ENCODE data around the gene NUMBL.

NUMBL gene

DNA sequence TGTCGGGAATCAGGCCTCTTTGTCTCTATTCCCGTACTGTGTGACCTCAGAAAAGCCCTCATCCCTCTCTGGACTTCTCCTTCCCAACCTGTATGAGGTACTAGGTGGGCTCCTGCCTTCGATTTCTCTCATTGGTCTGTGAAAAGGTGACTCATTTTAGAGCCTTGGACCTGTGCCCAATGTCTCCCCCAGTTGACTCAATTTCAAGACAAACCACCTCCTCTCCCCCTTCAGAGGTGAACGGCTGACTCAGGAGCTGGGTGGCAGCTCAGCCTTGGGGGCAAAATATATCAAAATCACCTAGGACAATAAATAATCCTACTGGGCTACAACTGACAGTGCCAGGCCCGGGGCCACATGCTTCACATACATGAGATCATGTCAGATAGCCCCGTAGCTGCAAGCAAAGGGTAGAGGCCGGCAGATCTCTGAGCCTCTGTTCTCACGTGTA is 25.6 kb upstream of the NUMBL start:
- no peak for DNase-seq

GRCh38 chr19:40714441-40715299 is 24.2 kb upstream of the NUMBL start:
- peak; percentile 91 for DNase-seq

GRCh38 chr19:40713939-40714338 is 23.5 kb upstream of the NUMBL start:
- no peak for DNase-seq

GRCh38 chr19:40709817-40710216 is 19.4 kb upstream of the NUMBL start:
- DNase-seq: no peak

- DNase-seq: no peak
These were observed 17.2 kb upstream of the NUMBL start for GRCh38 chr19:40707615-40708014.

DNA sequence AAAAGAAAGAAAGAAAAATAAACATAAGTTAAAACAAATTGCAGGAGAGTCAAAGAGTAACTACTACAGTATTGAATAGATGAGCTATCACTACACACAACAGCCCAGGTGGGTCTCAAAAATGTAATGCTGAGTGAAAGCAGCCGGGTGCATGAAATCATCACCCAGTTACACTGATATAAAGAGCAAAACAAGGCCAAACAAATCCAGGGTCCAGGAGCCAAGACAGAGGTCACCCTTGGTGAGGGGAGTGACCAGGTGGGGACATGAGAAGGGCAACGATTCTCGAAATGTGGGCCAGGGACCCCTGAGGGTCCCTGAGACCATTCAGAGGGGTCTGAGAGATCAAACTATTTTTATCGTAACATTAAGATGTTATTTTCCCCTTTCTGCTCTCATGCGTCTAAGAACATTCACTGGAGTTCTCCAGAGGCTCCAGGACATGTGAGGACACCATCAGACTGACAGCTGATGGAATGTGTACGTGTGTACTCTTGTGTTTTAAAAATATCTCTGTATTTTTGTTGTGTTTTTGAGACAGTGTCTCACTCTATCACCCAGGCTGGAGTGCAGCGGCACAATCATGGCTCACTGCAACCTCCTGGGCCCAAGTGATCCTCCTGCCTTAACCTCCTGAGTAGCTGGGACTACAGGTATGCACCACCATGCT is 15.6 kb upstream of the NUMBL start:
- no peak for DNase-seq

DNA sequence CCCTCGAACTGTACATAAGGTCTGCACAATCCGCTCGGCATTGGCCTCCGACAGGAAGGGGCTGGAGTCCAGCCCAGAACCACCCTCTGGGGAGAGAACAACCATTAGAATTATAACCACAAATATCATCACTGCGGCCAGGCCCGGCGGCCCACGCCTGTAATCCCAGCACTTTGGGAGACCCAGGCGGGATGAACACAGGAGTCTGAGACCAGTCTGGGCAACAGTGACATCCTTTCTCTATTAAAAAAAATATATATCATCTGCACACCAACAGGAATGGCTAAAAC is 14.9 kb upstream of the NUMBL start:
- no peak for DNase-seq

DNA sequence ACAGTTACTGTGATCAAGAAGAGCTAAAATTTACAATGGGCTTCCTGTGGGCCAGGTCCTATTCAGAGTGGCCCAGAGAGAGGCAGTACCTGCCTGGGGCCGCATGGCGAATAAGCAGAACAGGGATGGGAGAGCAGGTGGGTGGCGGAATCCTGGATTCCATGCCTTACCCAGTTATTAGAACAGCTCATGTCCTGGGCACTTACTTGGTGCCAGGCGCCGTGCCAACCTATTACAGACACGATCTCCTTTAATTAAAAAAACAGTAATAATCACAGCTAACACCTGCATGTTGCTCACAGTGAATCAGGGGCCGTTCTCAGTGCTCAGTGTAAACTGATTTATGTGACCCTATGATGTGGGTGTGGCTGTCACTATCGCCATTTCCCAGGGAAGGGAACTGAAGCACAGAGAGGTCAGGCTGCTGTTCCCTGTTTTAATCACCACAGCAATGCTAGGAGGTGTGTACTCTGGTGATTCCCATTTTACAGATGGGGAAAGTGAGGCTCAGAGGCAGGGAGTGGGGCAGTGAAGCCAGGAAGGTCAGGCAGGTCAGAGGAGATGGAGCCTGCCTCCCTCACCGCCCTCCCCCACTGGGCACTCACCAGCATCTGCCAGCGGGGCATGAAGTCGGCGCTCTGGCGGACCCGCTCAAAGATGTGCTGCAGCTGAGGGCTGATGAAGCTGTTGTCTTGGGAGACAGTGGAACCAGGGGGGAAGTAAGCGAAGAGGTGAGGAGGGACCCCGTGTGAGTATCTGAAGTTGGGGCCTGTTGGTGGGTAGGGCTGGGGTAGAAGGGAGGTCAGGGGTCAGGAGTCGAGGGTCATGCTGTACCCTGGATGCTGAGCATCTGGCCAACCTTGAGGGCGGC is 14.3 kb upstream of the NUMBL start:
- DNase-seq: no peak

DNA sequence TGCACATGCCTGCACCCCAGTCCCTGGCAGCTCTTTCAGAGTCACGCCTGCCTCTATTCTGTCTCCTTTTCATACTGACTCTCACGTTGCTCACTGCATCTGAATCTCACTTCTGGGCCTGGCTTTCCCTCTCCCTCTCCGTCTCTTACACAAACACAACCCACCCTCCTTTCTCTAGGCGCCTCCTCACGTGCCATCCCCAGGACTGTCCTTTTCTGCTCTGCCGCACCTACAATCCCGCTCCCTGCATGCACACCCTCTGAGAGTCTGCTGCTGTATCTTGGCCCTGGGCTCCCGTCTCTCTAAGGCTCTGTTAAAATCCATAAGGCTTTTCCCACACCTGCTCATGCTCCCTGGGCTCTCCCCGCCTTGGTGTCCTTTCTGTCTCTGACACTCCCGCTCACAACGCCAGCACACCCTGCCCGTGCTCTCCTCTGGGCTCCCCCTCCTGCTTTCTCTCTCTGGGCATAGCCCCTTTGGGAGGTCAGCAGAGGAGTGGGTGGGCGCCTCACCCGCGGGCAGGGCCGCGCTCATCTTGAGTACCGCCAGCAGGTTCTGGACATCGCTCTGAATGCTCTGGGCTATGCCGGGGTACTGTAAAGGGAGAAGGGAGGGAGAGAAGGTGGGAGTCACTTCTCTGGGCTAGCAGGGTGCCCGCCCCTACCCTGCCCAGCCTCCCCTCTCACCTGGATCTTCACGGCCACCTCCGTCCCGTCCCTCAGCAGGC is 12.7 kb upstream of the NUMBL start:
- DNase-seq: no peak

DNA sequence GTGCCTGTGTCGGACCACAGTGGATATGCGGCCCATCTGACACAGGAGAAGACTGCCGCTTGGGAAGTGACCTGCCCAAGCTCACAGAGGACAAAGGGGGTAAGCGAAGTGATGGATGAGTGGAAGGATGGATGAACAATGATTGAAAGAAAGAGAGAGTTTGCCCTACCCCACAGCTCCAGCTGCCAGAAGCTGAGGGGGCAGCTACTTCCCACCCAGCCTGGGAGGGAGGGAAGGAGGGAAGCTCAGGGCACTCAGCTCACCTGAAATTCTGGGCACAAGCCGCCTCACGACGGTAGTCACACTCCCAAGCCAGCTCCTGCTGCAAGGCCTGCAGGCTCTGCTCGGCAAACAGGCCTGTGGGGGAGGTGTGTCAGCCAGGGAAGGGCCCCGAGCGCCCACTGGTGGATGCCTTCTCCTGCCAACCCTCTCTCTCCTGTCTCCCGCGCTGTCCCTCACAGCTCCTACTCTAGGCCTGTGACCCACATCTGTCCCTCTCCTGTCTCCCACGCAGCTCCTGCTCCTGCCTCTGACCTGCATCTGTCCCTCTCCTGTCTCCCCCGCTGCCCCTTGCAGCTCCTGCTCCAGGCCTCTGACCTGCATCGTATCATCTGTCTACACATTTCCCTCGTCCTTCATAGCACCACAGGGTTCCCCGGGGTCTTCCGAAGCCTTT is 12.0 kb upstream of the NUMBL start:
- peak; percentile 37 for DNase-seq

- DNase-seq: no peak
These were observed 11.3 kb upstream of the NUMBL start for GRCh38 chr19:40701758-40702157.

GRCh38 chr19:40700083-40700482 is 9.6 kb upstream of the NUMBL start:
- no peak for DNase-seq

- no peak for DNase-seq
These were observed 6.6 kb upstream of the NUMBL start for GRCh38 chr19:40697007-40697406.

GRCh38 chr19:40695881-40696280 is 5.4 kb upstream of the NUMBL start:
- DNase-seq: no peak

- DNase-seq: no peak
These were observed 3.4 kb upstream of the NUMBL start for GRCh38 chr19:40693896-40694295.

DNA sequence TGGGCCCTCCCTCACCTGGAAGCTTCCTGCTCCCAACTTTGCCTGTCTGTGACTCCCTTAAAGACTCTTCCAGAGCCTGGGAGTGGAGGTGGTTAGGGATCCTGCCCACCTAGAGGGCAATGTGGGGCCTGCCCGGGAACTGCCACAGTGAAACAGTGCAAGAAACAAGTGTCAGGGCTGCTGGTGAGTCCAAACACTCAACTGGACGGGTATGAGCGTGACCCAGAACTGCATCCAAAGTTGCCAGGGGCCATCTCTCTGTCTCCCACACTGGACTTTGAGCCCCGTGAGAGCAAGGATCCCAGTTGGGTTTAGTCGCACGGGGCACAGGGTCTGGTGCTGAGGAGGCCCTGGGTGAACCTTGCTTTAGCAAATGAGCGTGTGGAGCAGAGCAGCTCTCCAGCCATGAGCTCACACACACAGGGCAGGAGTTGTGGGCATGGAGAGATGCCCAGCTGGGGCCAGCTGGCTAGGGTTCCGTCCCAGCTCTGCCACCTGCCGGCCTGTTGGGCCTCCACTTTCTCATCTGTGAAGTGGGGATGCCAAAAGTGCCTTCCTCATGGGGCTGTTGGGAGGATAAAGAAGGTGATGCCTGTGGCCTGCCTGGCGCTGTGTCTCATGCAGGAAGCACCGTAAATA is 2.8 kb upstream of the NUMBL start:
- DNase-seq: no peak

GRCh38 chr19:40692212-40692551 is 1.7 kb upstream of the NUMBL start:
- no peak for DNase-seq

- no peak for DNase-seq
These were observed 1.2 kb upstream of the NUMBL start for GRCh38 chr19:40691421-40692211.

GRCh38 chr19:40690693-40691420 is 406 bp upstream of the NUMBL start:
- peak; percentile 94 for DNase-seq

All from fibroblast of skin of scalp (primary cell).